ENCODE measurements around the gene SHB.

DNA sequence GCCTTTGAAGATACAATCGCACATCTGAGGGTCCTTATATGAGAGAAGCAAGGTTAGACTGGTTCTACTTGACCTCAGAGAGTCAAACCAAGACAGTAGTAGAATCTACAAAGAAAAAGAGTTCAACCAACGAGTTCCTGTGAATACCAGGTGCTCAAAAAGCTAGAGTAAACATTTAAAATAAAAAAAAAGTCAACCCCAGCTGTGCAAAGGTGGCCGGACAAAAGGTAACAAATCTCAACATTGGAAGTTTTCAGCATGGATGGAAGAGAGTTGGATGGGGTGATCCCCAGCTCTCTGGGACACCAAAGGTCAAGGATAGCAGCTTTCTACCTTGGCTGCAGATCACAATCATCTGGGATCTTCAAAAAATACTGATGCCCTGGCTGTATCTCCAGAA lies 14.4 kb downstream of the SHB start:
- no peak for TF ChIP-seq MYC (CRISPR knock-in tag; IDR thresholded peaks at IDR 0.05; ENCODE audit: borderline replicate concordance)
- TF ChIP-seq, protein P1, sequence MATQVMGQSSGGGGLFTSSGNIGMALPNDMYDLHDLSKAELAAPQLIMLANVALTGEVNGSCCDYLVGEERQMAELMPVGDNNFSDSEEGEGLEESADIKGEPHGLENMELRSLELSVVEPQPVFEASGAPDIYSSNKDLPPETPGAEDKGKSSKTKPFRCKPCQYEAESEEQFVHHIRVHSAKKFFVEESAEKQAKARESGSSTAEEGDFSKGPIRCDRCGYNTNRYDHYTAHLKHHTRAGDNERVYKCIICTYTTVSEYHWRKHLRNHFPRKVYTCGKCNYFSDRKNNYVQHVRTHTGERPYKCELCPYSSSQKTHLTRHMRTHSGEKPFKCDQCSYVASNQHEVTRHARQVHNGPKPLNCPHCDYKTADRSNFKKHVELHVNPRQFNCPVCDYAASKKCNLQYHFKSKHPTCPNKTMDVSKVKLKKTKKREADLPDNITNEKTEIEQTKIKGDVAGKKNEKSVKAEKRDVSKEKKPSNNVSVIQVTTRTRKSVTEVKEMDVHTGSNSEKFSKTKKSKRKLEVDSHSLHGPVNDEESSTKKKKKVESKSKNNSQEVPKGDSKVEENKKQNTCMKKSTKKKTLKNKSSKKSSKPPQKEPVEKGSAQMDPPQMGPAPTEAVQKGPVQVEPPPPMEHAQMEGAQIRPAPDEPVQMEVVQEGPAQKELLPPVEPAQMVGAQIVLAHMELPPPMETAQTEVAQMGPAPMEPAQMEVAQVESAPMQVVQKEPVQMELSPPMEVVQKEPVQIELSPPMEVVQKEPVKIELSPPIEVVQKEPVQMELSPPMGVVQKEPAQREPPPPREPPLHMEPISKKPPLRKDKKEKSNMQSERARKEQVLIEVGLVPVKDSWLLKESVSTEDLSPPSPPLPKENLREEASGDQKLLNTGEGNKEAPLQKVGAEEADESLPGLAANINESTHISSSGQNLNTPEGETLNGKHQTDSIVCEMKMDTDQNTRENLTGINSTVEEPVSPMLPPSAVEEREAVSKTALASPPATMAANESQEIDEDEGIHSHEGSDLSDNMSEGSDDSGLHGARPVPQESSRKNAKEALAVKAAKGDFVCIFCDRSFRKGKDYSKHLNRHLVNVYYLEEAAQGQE (IDR thresholded peaks at IDR 0.05; ENCODE audit: borderline replicate concordance in 1 of 2, low read depth in 1 of 2, low read length in 2 of 2), result no peak
- no peak for TF ChIP-seq ZNF747 (CRISPR knock-in tag; IDR thresholded peaks at IDR 0.05; ENCODE audit: borderline replicate concordance)
- TF ChIP-seq, protein P2, sequence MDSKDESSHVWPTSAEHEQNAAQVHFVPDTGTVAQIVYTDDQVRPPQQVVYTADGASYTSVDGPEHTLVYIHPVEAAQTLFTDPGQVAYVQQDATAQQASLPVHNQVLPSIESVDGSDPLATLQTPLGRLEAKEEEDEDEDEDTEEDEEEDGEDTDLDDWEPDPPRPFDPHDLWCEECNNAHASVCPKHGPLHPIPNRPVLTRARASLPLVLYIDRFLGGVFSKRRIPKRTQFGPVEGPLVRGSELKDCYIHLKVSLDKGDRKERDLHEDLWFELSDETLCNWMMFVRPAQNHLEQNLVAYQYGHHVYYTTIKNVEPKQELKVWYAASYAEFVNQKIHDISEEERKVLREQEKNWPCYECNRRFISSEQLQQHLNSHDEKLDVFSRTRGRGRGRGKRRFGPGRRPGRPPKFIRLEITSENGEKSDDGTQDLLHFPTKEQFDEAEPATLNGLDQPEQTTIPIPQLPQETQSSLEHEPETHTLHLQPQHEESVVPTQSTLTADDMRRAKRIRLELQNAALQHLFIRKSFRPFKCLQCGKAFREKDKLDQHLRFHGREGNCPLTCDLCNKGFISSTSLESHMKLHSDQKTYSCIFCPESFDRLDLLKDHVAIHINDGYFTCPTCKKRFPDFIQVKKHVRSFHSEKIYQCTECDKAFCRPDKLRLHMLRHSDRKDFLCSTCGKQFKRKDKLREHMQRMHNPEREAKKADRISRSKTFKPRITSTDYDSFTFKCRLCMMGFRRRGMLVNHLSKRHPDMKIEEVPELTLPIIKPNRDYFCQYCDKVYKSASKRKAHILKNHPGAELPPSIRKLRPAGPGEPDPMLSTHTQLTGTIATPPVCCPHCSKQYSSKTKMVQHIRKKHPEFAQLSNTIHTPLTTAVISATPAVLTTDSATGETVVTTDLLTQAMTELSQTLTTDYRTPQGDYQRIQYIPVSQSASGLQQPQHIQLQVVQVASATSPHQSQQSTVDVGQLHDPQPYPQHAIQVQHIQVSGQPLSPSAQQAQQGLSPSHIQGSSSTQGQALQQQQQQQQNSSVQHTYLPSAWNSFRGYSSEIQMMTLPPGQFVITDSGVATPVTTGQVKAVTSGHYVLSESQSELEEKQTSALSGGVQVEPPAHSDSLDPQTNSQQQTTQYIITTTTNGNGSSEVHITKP (CRISPR knock-in tag; IDR thresholded peaks at IDR 0.05; ENCODE audit: low read depth), result no peak

All from HepG2 (cell line).